Keratinocyte (primary cell): ENCODE data around the gene NPM1. TPM values are rescaled to one million over a fixed set of nuclear protein-coding genes. Genes with fewer than 3 reads are reported as not detected.

Experiments used
- DNase-seq: peaks from one replicate; pipeline ENCODE4 v3.0.0-alpha.2; 2011; ENCODE audit warnings: low read depth, missing footprints, low spot score
- FAIRE-seq: peaks from 2 replicates; lab custom pipeline; 2011; peaks lifted over from hg19 to GRCh38; lab: Jason Lieb, UNC
- H2AFZ ChIP-seq: 2 replicates; pipeline ENCODE4 v1.6.0; 2012; ENCODE audit warnings: low read length, control low read depth, inconsistent platforms; ENCODE audit not compliant: control insufficient read depth
- H3K27ac ChIP-seq: 2 replicates; pipeline ENCODE4 v1.5.1; 2011; ENCODE audit warnings: low read length; ENCODE audit not compliant: control insufficient read depth, insufficient read depth
- H3K27me3 ChIP-seq: 3 replicates; pipeline ENCODE4 v1.6.0; 2011; ENCODE audit warnings: low read length; ENCODE audit not compliant: control insufficient read depth, insufficient read depth; ENCODE audit errors: extremely low read depth
- H3K36me3 ChIP-seq, 2 experiments: 2 replicates in 1 of 2; 3 replicates in 1 of 2; pipeline ENCODE4 v1.5.1; 2011; ENCODE audit warnings: low read length in 2 of 2, mild to moderate bottlenecking in 1 of 2; ENCODE audit not compliant: control insufficient read depth in 2 of 2, insufficient read depth in 2 of 2; ENCODE audit errors: extremely low read depth in 1 of 2
- H3K4me1 ChIP-seq: 3 replicates; pipeline ENCODE4 v1.5.1; 2011; ENCODE audit warnings: low read length; ENCODE audit not compliant: control insufficient read depth, insufficient read depth; ENCODE audit errors: extremely low read depth
- H3K4me2 ChIP-seq: 3 replicates; pipeline ENCODE4 v1.6.0; 2011; ENCODE audit warnings: low read depth, low read length; ENCODE audit not compliant: control insufficient read depth, insufficient read depth; ENCODE audit errors: extremely low read depth
- H3K4me3 ChIP-seq, 3 experiments: fragments of 200-600 bp in 1 of 3; sonication (generic) in 1 of 3; 2 replicates in 2 of 3; 3 replicates in 1 of 3; pipeline ENCODE4 v1.5.1; 2011 to 2016; ENCODE audit warnings: low read length in 3 of 3, mild to moderate bottlenecking in 3 of 3, control low read depth in 2 of 3, inconsistent platforms in 1 of 3, low read depth in 1 of 3, mixed read lengths in 1 of 3, mixed run types in 1 of 3, moderate library complexity in 1 of 3; ENCODE audit not compliant: control insufficient read depth in 2 of 3, insufficient read depth in 2 of 3; ENCODE audit errors: extremely low read depth in 1 of 3
- H3K79me2 ChIP-seq: 2 replicates; pipeline ENCODE4 v1.6.0; 2012; ENCODE audit warnings: low read length; ENCODE audit not compliant: control insufficient read depth, insufficient read depth
- H3K9ac ChIP-seq: 3 replicates; pipeline ENCODE4 v1.6.0; 2011; ENCODE audit warnings: low read length; ENCODE audit not compliant: control insufficient read depth, insufficient read depth; ENCODE audit errors: extremely low read depth
- H3K9me1 ChIP-seq: 3 replicates; pipeline ENCODE4 v1.6.0; 2011; ENCODE audit warnings: low read length; ENCODE audit not compliant: control insufficient read depth, insufficient read depth; ENCODE audit errors: extremely low read depth
- H3K9me3 ChIP-seq: 2 replicates; pipeline ENCODE4 v1.5.1; 2012; ENCODE audit warnings: low read depth, low read length; ENCODE audit not compliant: control insufficient read depth
- H4K20me1 ChIP-seq: 3 replicates; pipeline ENCODE4 v1.6.0; 2011; ENCODE audit warnings: low read length; ENCODE audit not compliant: control insufficient read depth, insufficient read depth; ENCODE audit errors: extremely low read depth
- EZH2 ChIP-seq: IDR thresholded peaks from one replicate; pipeline ENCODE4 v1.6.1; 2012; ENCODE audit warnings: inconsistent platforms, mild to moderate bottlenecking, low read length, moderate library complexity
- dilution Hi-C: fragments of 300-500 bp; cut with MboI; formaldehyde crosslinking; loops from one replicate; pipeline ENCODE4 v1.7.0; 2020; ENCODE audit warnings: low sequenced_read_pairs; ENCODE audit not compliant: extremely low pct_ligation_motif_present
- polyA plus RNA-seq, 5 experiments: library from polyadenylated mRNA; depleted of rRNA in 3 of 5; stranded (reverse) in 3 of 5; stranded (forward) in 1 of 5; unstranded in 1 of 5; fragments of >200 nt; gene quantifications; 1 replicate in 1 of 5; 2 replicates in 3 of 5; 3 replicates in 1 of 5; pipeline versions ENCODE4 v1.2.1 to v1.2.3, GENCODE V29; 2011 to 2012; ENCODE audit warnings: missing spikeins in 2 of 5, low read depth in 1 of 5, low replicate concordance in 1 of 5
- TF ChIP-seq, protein P1 (sequence below), 3 experiments: IDR thresholded peaks in 1 of 3; conservative IDR thresholded peaks in 1 of 3; optimal IDR thresholded peaks in 1 of 3; 2 replicates in 2 of 3; 3 replicates in 1 of 3; pipeline versions ENCODE3 to v1.5.1; 2011; ENCODE audit warnings: low read length in 3 of 3, mild to moderate bottlenecking in 3 of 3, moderate library complexity in 2 of 3, control low read depth in 1 of 3, inconsistent platforms in 1 of 3; ENCODE audit not compliant: insufficient read depth in 2 of 3; ENCODE audit errors: extremely low read depth in 1 of 3

Gene NPM1
- polyA plus RNA-seq, 1 donor (not counting 4 experiments of a cell fraction or from before 2014, with no cell fraction given): 2,398 TPM

DNA sequence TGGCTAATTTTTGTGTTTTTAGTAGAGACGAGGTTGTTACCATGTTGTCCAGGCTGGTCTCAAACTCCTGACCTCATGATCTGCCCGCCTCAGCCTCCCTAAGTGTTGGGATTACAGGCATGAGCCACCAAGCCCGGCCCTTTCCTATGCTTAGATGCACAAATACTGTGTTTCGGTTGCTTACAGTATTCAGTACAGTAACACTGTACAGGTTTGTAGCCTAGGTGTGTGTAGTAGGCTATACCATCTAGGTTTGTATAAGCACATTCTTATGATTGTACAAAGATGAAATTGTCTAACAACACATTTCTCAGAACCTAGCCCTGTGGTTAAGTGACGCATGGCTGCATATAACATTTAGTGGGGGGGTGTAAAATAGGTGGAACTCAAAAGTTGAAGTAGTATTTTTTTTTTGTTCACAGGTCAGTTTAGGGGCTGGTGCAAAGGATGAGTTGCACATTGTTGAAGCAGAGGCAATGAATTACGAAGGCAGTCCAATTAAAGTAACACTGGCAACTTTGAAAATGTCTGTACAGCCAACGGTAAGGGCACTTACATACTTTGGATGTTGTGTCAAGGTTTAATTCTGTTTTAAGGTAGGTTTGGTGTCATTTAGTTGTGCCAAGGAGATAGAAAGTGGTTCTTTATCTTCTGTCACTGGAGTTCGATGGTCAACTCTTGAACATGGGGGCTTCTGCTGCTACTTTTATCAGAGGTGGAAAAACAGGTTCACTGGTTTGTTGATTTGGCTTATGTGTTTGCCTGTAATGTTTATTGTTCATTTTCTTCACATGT is 3.4 kb downstream of the NPM1 start:
- no peaks in the 10 kb centered on the region for H3K27me3 ChIP-seq
- peak overlapping the region; percentile 98 for H3K9ac ChIP-seq
- peaks cover 2% of the 10 kb centered on the region for H3K9me1 ChIP-seq
- dilution Hi-C loops: no loop called here
- peaks cover 84% of the 10 kb centered on the region for H3K79me2 ChIP-seq
- H3K27ac ChIP-seq: peak overlapping the region; percentile 88
- peaks cover 27% of the 10 kb centered on the region for H3K4me1 ChIP-seq
- H3K9me3 ChIP-seq: no peaks in the 10 kb centered on the region
- H3K4me3 ChIP-seq: peak overlapping the region; percentile 81 to 96 (median 86)
- no peak overlapping the region for H2AFZ ChIP-seq
- TF ChIP-seq, protein P1, sequence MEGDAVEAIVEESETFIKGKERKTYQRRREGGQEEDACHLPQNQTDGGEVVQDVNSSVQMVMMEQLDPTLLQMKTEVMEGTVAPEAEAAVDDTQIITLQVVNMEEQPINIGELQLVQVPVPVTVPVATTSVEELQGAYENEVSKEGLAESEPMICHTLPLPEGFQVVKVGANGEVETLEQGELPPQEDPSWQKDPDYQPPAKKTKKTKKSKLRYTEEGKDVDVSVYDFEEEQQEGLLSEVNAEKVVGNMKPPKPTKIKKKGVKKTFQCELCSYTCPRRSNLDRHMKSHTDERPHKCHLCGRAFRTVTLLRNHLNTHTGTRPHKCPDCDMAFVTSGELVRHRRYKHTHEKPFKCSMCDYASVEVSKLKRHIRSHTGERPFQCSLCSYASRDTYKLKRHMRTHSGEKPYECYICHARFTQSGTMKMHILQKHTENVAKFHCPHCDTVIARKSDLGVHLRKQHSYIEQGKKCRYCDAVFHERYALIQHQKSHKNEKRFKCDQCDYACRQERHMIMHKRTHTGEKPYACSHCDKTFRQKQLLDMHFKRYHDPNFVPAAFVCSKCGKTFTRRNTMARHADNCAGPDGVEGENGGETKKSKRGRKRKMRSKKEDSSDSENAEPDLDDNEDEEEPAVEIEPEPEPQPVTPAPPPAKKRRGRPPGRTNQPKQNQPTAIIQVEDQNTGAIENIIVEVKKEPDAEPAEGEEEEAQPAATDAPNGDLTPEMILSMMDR (optimal IDR thresholded peaks at IDR 0.05 in 1 of 3, IDR thresholded peaks at IDR 0.05 in 1 of 3, conservative IDR thresholded peaks at IDR 0.05 in 1 of 3; ENCODE audit: extremely low read depth in 1 of 3, insufficient read depth in 2 of 3, low read length in 3 of 3): no peak
- no peak for TF ChIP-seq EZH2
- H3K4me2 ChIP-seq: peak overlapping the region; percentile 82
- DNase-seq (no peak), FAIRE-seq (no peak)
- H4K20me1 ChIP-seq: peaks cover 71% of the 10 kb centered on the region
- peaks cover 21 to 60% of the 10 kb centered on the region in 2 experiments for H3K36me3 ChIP-seq

- TF ChIP-seq EZH2: no peak
- TF ChIP-seq, protein P1 (optimal IDR thresholded peaks at IDR 0.05 in 1 of 3, IDR thresholded peaks at IDR 0.05 in 1 of 3, conservative IDR thresholded peaks at IDR 0.05 in 1 of 3; ENCODE audit: extremely low read depth in 1 of 3, insufficient read depth in 2 of 3, low read length in 3 of 3): no peak
- Histone ChIP-seq H3K27ac (no peak overlapping the region), H3K36me3 (peaks cover 24 to 64% of the 10 kb centered on the region in 2 experiments), H3K79me2 (peaks cover 94% of the 10 kb centered on the region), H3K27me3 (no peaks in the 10 kb centered on the region), H2AFZ (no peak overlapping the region), H3K4me1 (peaks cover 28% of the 10 kb centered on the region), H3K9ac (no peak overlapping the region), H4K20me1 (peaks cover 81% of the 10 kb centered on the region), H3K9me1 (peaks cover 2% of the 10 kb centered on the region), H3K4me2 (no peak overlapping the region), H3K9me3 (no peaks in the 10 kb centered on the region), H3K4me3 (peak overlapping the region in 1 of 3 experiments; percentile 9)
- no peak for DNase-seq
- FAIRE-seq: no peak
- dilution Hi-C loops: no loop called here
Observed at GRCh38 chr5:171391996-171392577, 4.4 kb downstream of the NPM1 start.
